ENCODE results near the gene THUMPD3.

THUMPD3 gene

GRCh38 chr3:9330166-9330703 is 32.6 kb upstream of the THUMPD3 start:
- TF ChIP-seq CTCF (IDR thresholded peaks at IDR 0.05; ENCODE audit: insufficient read depth, low read depth, low read length, missing control alignments) = no peak
- H3K4me3 ChIP-seq (ENCODE audit: low read depth, low read length) = no peak overlapping the region
- DNase-seq (ENCODE audit: low read depth) = no peak

- TF ChIP-seq CTCF (IDR thresholded peaks at IDR 0.05; ENCODE audit: insufficient read depth, low read depth, low read length, missing control alignments) = no peak
- no peak overlapping the region for H3K4me3 ChIP-seq (ENCODE audit: low read depth, low read length)
- no peak for DNase-seq (ENCODE audit: low read depth)
Observed at GRCh38 chr3:9331171-9331570, 31.7 kb upstream of the THUMPD3 start.

- no peak for TF ChIP-seq CTCF (IDR thresholded peaks at IDR 0.05; ENCODE audit: insufficient read depth, low read depth, low read length, missing control alignments)
- no peak overlapping the region for H3K4me3 ChIP-seq (ENCODE audit: low read depth, low read length)
- no peak for DNase-seq (ENCODE audit: low read depth)
Observed at GRCh38 chr3:9332250-9333030, 30.4 kb upstream of the THUMPD3 start.

- DNase-seq (ENCODE audit: low read depth) = no peak
- TF ChIP-seq CTCF (IDR thresholded peaks at IDR 0.05; ENCODE audit: insufficient read depth, low read depth, low read length, missing control alignments) = no peak
- H3K4me3 ChIP-seq (ENCODE audit: low read depth, low read length) = no peak overlapping the region
Observed at GRCh38 chr3:9339761-9340471, 22.9 kb upstream of the THUMPD3 start.

GRCh38 chr3:9340472-9340902 is 22.4 kb upstream of the THUMPD3 start:
- TF ChIP-seq CTCF (IDR thresholded peaks at IDR 0.05; ENCODE audit: insufficient read depth, low read depth, low read length, missing control alignments) = no peak
- no peak for DNase-seq (ENCODE audit: low read depth)

GRCh38 chr3:9342696-9343095 is 20.2 kb upstream of the THUMPD3 start:
- no peak overlapping the region for H3K4me3 ChIP-seq (ENCODE audit: low read depth, low read length)
- DNase-seq (ENCODE audit: low read depth) = peak; percentile 29
- no peak for TF ChIP-seq CTCF (IDR thresholded peaks at IDR 0.05; ENCODE audit: insufficient read depth, low read depth, low read length, missing control alignments)

More at GRCh38 chr3:9340472-9340902, 22.4 kb upstream of the THUMPD3 start:
- H3K4me3 ChIP-seq (ENCODE audit: low read depth, low read length) = no peak overlapping the region
